Activated T-helper 1 cell treated with anti-CD3 and anti-CD28 coated beads, Interleukin-12 subunit alpha, Interleukin-12 subunit beta, Interleukin-2, Interleukin-4 antibody, amounts not matched to agents 30 ng/mL and 10 ng/mL and 1 ng/mL, durations not matched to agents 14 hours and 24 hours and 36 hours (primary cell): ENCODE data around the gene SMO. TPM values are rescaled to one million over a fixed set of nuclear protein-coding genes. Genes with fewer than 3 reads are reported as not detected.

ENCODE experiments used
- DNase-seq: peaks from one replicate; pipeline ENCODE4 v3.0.0; 2021; ENCODE audit warnings: low spot score
- H3K27ac Mint-ChIP-seq: one replicate; pipeline ENCODE4 v1.8.0; 2021; ENCODE audit warnings: mild to moderate bottlenecking, mixed read lengths
- H3K27me3 Mint-ChIP-seq: one replicate; pipeline ENCODE4 v1.8.0; 2022; ENCODE audit warnings: mild to moderate bottlenecking, moderate library complexity, mixed read lengths; ENCODE audit not compliant: insufficient read depth
- H3K36me3 Mint-ChIP-seq: one replicate; pipeline ENCODE4 v1.8.0; 2021; ENCODE audit warnings: low read depth, mixed read lengths
- H3K4me1 Mint-ChIP-seq: one replicate; pipeline ENCODE4 v1.8.0; 2021; ENCODE audit warnings: low read depth, mixed read lengths
- H3K4me3 Mint-ChIP-seq: one replicate; pipeline ENCODE4 v1.8.0; 2021; ENCODE audit warnings: mild to moderate bottlenecking, moderate library complexity, mixed read lengths
- H3K9me3 Mint-ChIP-seq: one replicate; pipeline ENCODE4 v1.8.0; 2021; ENCODE audit warnings: mixed read lengths
- intact Hi-C: fragments of 100-400 bp; cut with micrococcal nuclease; formaldehyde crosslinking; loops from one replicate; pipeline ENCODE4 v1.15.1; 2024
- total RNA-seq: library from RNA; stranded (reverse); gene quantifications from 2 replicates; pipeline ENCODE4 v1.2.3, GENCODE V29; 2022

Gene SMO
- total RNA-seq: 0.44 and 0.56 TPM in 2 replicates

DNA sequence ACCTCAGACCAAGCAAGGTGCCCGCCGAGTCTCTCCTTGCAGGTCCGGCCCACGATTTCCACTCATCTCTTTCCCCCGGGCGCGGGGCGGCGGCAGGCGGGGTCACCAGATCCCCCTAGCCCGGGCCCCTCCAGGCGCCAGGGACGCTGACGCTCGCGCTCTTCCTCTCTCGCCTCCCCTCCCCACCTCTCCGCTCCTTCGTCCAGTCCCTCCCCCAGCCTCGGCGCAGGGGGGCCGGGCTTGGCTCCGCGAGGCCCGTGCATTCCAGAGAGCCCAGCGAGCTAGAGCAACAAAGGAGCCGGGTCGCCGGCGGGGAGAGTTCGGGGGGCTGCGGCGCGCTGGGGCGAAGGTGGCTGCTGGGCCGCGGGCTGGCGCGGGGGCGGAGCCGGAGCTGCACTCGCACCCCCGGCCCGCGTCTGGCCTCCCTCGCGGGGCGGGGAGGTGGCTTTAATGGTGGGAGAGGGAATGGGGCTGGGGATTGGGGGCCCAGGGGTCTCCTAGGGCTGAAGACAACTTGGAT, at the start of gene SMO:
Gene SMO (plus strand): TSS at position 262 of the 520 bp plus-strand sequence. CDS start 519 bp downstream, outside the sequence.
- peaks cover 1% of the 10 kb centered on the region for H3K36me3 Mint-ChIP-seq
- H3K4me3 Mint-ChIP-seq: peak within 1 kb of the TSS; percentile 70
- no peak within 1 kb of the TSS for H3K27ac Mint-ChIP-seq
- intact Hi-C loops: no loop called here
- DNase-seq: no peak
- peaks cover 4% of the 10 kb centered on the region for H3K4me1 Mint-ChIP-seq
- peaks cover 61% of the 10 kb centered on the region for H3K27me3 Mint-ChIP-seq
- no peaks in the 10 kb centered on the region for H3K9me3 Mint-ChIP-seq

DNA sequence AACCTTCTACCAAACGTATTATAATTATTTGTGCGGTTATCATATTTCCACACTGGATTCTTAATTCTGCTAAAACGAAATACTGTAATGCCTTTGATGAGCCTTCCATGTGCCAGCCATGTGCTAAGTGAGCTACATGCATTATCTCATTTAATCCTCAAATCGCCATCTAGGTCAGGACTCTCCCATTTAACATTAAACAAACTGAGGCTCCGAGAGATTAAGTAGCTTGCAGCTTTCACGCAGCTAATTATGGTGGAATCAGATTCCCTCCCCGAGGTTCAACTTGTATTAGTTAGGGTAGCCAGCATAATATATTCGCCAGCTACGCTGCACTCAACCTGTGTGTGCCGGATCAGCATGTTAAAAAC, 44.7 kb upstream of the SMO start:
- Mint-ChIP-seq H3K27me3 (peaks cover 25% of the 10 kb centered on the region), H3K4me1 (peaks cover 16% of the 10 kb centered on the region), H3K9me3 (no peaks in the 10 kb centered on the region), H3K27ac (no peak overlapping the region), H3K4me3 (peak overlapping the region; percentile 89), H3K36me3 (no peaks in the 10 kb centered on the region)
- DNase-seq: no peak
- intact Hi-C loops: loop anchor here (1.0 kb wide), 3 partner anchors 20 to 88 kb away; partner anchors contain the start of gene TNPO3

DNA sequence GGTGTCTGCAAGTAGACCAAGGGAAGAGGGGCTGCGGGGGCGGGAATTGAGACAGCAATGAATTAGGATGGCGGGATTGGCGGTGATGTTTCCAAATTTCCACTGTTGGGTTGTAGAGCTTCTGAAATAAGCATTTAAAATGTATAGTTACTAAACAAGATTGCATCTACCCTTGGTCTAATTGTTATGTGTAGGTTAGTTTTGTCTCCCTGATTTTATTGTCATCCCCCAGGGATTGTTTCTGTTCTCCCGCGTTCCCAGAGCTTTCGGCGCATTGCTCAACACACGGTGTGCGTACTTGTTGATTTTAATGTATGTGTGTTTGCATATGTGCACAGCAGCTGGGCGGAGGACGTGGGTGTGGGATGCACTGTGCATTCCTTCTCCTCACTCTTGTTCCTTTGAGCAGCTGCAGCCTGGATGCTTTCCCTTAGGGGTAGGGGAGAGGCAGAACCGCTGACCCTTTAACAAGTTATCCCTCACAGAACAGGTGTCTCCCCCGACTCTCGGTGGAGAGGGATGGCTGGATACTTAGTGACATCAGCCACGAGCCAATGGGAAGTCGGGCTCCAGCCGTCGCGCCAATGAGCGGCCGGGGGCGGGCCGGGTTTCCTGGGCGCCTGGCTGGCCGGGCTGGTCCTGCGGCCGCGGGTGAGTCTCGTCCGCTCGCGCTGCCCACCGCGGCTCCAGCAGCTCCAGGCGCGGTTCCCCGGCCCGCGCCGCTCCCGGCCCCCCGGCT, 44.2 kb upstream of the SMO start, which contains the start of gene TSPAN33:
Gene TSPAN33 (plus strand): TSS at position 613 of the 739 bp plus-strand sequence. CDS start 274 bp downstream, outside the sequence.
- DNase-seq: peak; percentile 67
- peak within 1 kb of the TSS; percentile 27 for H3K27ac Mint-ChIP-seq
- intact Hi-C loops: loop anchor here (1.0 kb wide), 3 partner anchors 21 to 89 kb away; partner anchors contain the start of gene TNPO3
- H3K9me3 Mint-ChIP-seq: no peaks in the 10 kb centered on the region
- no peaks in the 10 kb centered on the region for H3K36me3 Mint-ChIP-seq
- peak within 1 kb of the TSS; percentile 89 for H3K4me3 Mint-ChIP-seq
- H3K27me3 Mint-ChIP-seq: peaks cover 25% of the 10 kb centered on the region
- H3K4me1 Mint-ChIP-seq: peaks cover 16% of the 10 kb centered on the region

DNA sequence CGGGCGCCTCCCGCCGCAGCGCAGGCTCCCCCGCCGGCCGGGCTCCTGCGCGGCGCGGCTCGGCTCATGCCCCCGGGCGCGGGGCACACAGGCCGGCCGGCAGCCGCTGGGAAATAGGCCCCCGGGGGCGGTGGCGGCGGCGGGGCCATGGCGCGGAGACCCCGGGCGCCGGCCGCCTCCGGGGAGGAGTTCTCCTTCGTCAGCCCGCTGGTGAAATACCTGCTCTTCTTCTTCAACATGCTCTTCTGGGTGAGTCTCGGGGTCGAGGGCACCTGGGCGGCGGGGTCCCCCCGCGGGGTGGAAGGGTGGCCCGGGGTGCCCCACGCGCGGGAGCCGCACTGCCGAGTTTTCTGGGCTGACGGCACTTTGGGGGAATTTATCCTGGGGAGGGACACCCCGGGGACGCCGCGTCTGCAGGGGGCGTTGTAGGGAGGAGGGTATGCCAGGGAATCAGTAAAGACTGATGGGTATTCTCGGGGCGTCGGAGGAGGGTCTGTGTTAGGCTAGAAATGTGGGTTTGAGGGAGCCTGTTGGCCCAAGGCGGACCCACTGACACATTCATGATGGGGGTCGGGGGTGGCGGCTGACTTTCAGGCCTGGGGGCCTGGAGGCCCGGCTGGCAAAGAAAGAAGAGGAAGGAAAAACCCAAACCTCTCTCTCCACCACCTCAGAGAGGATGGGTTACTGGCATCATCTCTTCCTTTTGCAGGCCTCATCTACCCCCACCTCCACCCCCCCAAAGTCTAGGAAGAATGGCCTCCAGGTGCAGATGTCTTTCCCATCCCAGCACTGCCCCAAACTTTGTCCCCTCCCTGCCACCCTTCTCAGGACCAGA, 43.4 kb upstream of the SMO start:
- intact Hi-C loops: loop anchor here (1.0 kb wide), 3 partner anchors 22 to 90 kb away; partner anchors contain the start of gene TNPO3
- no peak for DNase-seq
- Mint-ChIP-seq H3K9me3 (no peaks in the 10 kb centered on the region), H3K4me3 (peak overlapping the region; percentile 82), H3K27ac (no peak overlapping the region), H3K27me3 (peaks cover 25% of the 10 kb centered on the region), H3K4me1 (peaks cover 16% of the 10 kb centered on the region), H3K36me3 (no peaks in the 10 kb centered on the region)

DNA sequence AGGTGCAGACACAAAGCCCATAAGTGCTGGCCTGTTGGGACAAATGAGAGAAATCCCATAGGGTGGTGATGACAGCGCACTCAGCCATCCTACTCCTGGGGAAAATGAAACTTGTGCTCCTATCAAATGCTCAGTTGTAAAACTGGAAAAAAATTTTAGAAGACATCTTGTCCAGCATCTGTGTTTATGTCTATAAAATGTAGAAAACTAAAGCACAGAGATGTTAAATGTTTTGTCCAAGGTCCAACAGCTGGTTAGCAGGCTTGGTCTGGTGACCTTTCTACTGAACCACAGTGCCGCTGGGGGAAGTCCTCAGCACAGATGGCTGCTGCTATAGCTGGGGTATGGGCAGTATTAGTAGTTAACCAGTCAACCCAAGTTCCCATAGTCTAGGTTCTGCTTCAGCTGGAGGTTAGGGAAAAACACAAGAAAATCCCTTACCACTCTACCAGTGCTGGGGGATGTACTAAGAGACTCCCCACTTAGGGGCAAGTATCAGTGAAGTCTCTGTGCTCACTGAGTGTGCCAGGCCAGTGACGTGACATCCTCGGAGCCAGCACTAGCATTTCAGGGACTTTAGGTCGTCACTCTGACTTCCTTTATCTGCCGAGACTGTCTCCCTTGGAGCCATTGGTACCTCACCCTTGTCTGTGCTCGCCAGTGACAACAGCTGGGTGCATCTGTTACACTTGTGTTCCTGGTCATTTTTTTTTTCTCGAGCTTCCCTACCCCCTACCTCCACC, 42.0 kb upstream of the SMO start:
- Mint-ChIP-seq H3K4me3 (peak overlapping the region; percentile 82), H3K27me3 (peaks cover 25% of the 10 kb centered on the region), H3K9me3 (no peaks in the 10 kb centered on the region), H3K27ac (no peak overlapping the region), H3K4me1 (peaks cover 16% of the 10 kb centered on the region), H3K36me3 (no peaks in the 10 kb centered on the region)
- no peak for DNase-seq
- intact Hi-C loops: no loop called here

DNA sequence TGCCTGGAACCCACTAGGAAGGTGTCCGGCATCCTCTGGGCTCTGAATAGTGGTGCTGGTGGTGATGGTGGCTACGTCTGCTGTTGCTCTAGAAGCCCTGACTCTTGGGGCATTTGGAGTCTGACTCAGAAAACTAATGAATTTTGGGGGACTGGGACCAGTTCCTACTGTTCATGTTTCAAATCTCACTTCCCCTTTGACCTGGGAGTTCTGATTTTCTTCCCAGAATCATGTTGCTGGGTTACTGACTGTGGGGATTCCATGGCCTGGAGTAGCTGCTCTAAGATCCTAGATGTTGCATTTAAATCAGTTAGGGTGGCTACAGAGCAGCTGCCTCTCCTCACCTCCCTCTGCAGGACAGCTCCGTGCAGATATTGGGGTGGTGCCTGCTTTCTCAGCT, 40.7 kb upstream of the SMO start:
- Mint-ChIP-seq H3K27me3 (peaks cover 25% of the 10 kb centered on the region), H3K9me3 (no peaks in the 10 kb centered on the region), H3K4me1 (peaks cover 16% of the 10 kb centered on the region), H3K27ac (no peak overlapping the region), H3K4me3 (no peak overlapping the region), H3K36me3 (no peaks in the 10 kb centered on the region)
- intact Hi-C loops: no loop called here
- no peak for DNase-seq

DNA sequence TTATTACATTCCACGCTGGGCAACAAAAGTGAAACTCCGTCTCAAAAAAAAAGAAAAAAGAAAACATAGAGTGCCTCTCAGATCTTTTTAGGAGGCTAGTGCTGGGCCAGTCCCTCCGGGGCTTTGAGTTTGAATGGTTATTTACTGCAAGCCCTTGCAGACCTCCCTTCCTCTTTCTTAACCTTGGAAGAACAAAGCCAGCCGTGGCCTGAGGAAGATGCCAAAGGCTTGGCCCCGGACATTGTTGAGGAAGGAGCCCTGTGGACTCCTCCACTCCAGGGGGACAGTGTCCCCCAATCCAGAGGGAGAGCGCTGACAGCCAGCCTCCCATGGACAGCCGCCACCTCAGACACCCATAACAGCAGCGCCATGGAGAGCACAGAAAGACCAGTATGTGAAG, 38.9 kb upstream of the SMO start:
- Mint-ChIP-seq H3K4me3 (no peak overlapping the region), H3K4me1 (peaks cover 6% of the 10 kb centered on the region), H3K9me3 (no peaks in the 10 kb centered on the region), H3K27me3 (peaks cover 9% of the 10 kb centered on the region), H3K27ac (no peak overlapping the region), H3K36me3 (no peaks in the 10 kb centered on the region)
- no peak for DNase-seq
- intact Hi-C loops: no loop called here

DNA sequence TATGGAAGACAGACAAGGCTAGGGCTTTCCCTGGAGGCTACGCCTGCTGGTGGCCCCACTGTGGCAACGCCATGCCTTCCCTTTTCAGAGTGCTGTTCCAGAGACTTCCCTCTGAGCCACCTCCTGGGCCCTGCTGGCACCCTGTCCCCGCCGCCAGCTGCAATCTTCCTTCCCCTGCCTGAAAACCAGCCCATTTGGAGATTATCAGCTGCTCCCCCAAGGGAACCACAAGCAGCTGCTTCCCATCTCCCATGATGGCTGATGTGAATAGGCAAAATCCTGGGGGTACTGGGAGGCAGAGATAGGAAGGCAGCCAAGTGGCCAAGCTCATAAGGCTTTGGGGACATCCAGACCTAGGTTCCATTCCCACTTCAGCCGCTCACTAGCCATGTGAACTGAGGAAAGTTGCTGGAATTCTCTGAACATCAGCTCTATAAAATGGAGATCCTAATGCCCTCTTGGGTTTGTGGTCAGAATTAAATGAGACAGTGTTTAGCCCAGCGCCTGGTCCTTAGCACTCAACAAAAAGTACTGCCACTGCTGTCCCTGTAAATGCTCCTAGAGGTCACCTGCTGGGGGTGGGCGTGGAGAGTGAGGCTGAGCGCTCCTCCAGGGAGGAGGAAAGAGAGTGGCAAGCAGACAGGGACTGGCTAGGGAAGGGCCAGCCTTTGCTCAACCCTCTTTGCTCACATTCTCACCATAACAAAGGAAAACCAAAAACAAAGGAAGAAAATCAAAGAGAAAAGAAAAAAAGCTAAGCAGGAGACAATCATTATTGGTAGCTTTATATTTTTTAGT, 38.0 kb upstream of the SMO start:
- no peak overlapping the region for H3K27ac Mint-ChIP-seq
- H3K36me3 Mint-ChIP-seq: no peaks in the 10 kb centered on the region
- H3K4me3 Mint-ChIP-seq: no peak overlapping the region
- intact Hi-C loops: no loop called here
- no peaks in the 10 kb centered on the region for H3K9me3 Mint-ChIP-seq
- peaks cover 6% of the 10 kb centered on the region for H3K4me1 Mint-ChIP-seq
- H3K27me3 Mint-ChIP-seq: peaks cover 12% of the 10 kb centered on the region
- no peak for DNase-seq

DNA sequence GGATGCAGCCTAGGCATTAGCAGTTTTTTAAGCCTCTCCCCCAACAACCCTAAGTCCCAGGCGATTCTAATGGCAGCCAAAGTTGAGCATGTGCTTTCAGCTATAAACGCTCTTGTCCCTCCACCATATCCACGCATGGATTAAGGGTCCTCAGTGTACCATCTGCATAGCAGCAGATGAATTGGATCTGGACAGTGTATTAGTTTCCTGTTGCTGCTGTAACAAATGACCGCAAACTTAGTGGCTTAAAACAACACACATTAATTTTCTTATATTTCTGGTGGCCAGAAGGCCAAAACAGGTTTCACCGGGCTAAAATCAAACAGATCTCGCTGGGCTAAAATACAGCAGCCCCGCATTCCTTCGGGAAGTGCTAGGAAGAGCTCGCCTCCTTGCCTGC, 30.8 kb upstream of the SMO start:
- no peaks in the 10 kb centered on the region for H3K4me1 Mint-ChIP-seq

DNA sequence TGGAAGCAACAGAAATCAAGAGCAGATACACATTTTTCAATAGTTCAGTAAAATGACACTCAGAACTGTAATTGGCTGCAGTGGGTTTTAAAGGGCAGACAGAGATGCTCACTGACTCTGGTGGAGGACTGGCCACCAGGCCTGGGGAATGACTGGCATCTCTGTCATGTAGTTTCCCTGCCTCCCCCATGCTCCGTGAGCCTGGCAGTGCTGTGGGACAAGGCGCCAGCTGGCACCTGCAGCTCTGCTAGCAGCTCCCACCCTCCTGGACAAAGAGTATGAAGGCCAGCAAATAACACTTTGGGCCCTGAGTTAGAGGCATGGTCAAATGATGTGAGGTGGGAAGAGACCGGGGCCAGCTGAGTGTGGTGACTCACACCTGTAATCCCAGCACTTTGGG, 28.9 kb upstream of the SMO start:
- no peaks in the 10 kb centered on the region for H3K4me1 Mint-ChIP-seq
- H3K36me3 Mint-ChIP-seq: peaks cover 4% of the 10 kb centered on the region
- no peak overlapping the region for H3K4me3 Mint-ChIP-seq
- intact Hi-C loops: no loop called here
- H3K27me3 Mint-ChIP-seq: peaks cover 3% of the 10 kb centered on the region
- no peaks in the 10 kb centered on the region for H3K9me3 Mint-ChIP-seq
- no peak overlapping the region for H3K27ac Mint-ChIP-seq
- no peak for DNase-seq

More for the DNA sequence above, 30.8 kb upstream of the SMO start:
- DNase-seq: no peak
- Mint-ChIP-seq H3K9me3 (no peaks in the 10 kb centered on the region), H3K36me3 (peaks cover 4% of the 10 kb centered on the region), H3K4me3 (no peak overlapping the region), H3K27me3 (peaks cover 3% of the 10 kb centered on the region), H3K27ac (no peak overlapping the region)
- intact Hi-C loops: no loop called here

DNA sequence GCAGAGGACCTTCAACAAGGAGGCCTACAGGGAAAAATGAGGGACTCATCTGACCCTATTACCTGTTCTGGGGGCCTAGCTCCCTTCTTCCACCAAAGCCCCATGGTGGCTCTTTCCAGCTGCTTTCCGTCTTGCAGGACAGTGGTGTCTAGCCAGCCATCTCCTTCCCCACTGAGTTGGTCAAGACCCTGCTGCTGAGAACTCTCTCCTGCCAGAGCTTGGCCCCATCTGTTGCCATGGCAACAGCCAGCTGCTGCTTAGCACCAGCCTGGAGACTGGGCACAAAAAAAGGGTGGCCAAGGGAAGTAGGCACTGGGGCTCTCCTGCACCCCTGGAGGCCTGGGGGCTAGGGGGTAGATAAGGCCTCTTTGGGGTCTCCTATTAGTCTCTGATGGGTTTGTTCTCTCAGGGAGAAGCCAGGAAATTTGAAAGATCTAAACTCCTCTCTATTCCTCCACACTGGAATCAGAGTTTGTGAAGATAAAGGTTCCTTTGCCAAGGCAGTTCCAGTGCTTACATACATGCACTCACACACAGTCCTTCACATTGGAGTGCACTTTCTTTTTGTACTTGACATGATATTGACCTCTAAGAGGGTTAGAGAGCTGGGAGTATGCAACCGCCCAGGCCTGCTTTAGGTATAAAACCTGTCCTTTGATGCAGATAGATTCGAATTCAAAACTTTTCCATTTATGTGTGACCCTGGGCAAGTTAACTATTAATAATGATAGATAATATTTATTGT, 28.1 kb upstream of the SMO start:
- no peak for DNase-seq
- Mint-ChIP-seq H3K36me3 (peaks cover 4% of the 10 kb centered on the region), H3K27ac (no peak overlapping the region), H3K27me3 (no peaks in the 10 kb centered on the region), H3K4me3 (no peak overlapping the region), H3K4me1 (no peaks in the 10 kb centered on the region), H3K9me3 (no peaks in the 10 kb centered on the region)
- intact Hi-C loops: no loop called here
